HG03565 (cell line): ENCODE measurements around the gene RRAGC.
"Not testable (repeated sequence)": the region's sequence is repeated elsewhere in the genome, so short reads cannot be mapped to it uniquely, and the experiment has no call there.

Source experiments
- ATAC-seq: cut with Tn5 transposase; IDR thresholded peaks from one replicate; pipeline ENCODE4 v1.9.1; 2021; ENCODE audit warnings: mild to moderate bottlenecking, moderate library complexity; ENCODE audit not compliant: unreplicated experiment

RRAGC gene

GRCh38 chr1:38858833-38859560 is 575 bp downstream of the RRAGC start:
- ATAC-seq, result peak; percentile 26

GRCh38 chr1:38852780-38853179 is 6.8 kb downstream of the RRAGC start:
- peak; percentile 41 for ATAC-seq

- no peak for ATAC-seq
Observed at GRCh38 chr1:38848071-38848470, 11.5 kb downstream of the RRAGC start.

- no peak for ATAC-seq
Observed at GRCh38 chr1:38846210-38846609, 13.4 kb downstream of the RRAGC start.

GRCh38 chr1:38845088-38845487 is 14.5 kb downstream of the RRAGC start:
- not testable (repeated sequence) for ATAC-seq

- ATAC-seq, result no peak
Observed at GRCh38 chr1:38840281-38840680, 19.3 kb downstream of the RRAGC start.

GRCh38 chr1:38839363-38839762 is 20.2 kb downstream of the RRAGC start:
- no peak for ATAC-seq

- not testable (repeated sequence) for ATAC-seq
Observed at GRCh38 chr1:38836316-38836715, 23.3 kb downstream of the RRAGC start.

- no peak for ATAC-seq
Observed at GRCh38 chr1:38834937-38835827, 24.4 kb downstream of the RRAGC start.

GRCh38 chr1:38834221-38834782 is 25.3 kb downstream of the RRAGC start:
- no peak for ATAC-seq

GRCh38 chr1:38833146-38833545 is 26.4 kb downstream of the RRAGC start:
- ATAC-seq, result no peak

GRCh38 chr1:38832370-38832734 is 27.2 kb downstream of the RRAGC start:
- no peak for ATAC-seq

GRCh38 chr1:38831731-38832369 is 27.7 kb downstream of the RRAGC start:
- ATAC-seq, result no peak

GRCh38 chr1:38829368-38829767 is 30.2 kb downstream of the RRAGC start:
- ATAC-seq, result no peak

- ATAC-seq, result no peak
Observed at GRCh38 chr1:38827318-38827717, 32.3 kb downstream of the RRAGC start.

- ATAC-seq, result no peak
Observed at GRCh38 chr1:38826886-38827285, 32.7 kb downstream of the RRAGC start.

- ATAC-seq, result no peak
Observed at GRCh38 chr1:38826262-38826661, 33.3 kb downstream of the RRAGC start.

- ATAC-seq, result no peak
Observed at GRCh38 chr1:38820860-38821259, 38.7 kb downstream of the RRAGC start.

GRCh38 chr1:38819516-38819915 is 40.1 kb downstream of the RRAGC start:
- no peak for ATAC-seq

- ATAC-seq, result no peak
Observed at GRCh38 chr1:38819040-38819439, 40.5 kb downstream of the RRAGC start.
